ENCODE results near the gene GCLC.

GCLC gene

DNA sequence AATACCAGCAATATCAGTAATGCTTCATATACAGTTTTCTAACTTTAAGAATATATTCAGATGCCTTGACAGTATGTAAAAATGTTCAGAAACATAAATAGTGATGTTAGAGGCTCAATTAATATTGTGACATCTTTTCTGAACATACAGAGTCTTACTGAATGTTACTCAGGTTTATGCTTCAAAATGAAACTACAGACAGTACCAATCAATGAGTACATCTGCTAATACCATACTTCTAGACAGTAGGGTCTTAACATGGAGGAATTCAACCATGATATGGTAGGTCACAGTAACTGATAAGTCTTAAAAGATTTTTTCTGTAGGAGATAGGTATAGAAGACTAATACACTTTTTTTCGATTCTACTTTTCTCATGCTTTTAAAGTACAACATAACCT lies 8.3 kb downstream of the GCLC start:
- TF ChIP-seq, protein P1, sequence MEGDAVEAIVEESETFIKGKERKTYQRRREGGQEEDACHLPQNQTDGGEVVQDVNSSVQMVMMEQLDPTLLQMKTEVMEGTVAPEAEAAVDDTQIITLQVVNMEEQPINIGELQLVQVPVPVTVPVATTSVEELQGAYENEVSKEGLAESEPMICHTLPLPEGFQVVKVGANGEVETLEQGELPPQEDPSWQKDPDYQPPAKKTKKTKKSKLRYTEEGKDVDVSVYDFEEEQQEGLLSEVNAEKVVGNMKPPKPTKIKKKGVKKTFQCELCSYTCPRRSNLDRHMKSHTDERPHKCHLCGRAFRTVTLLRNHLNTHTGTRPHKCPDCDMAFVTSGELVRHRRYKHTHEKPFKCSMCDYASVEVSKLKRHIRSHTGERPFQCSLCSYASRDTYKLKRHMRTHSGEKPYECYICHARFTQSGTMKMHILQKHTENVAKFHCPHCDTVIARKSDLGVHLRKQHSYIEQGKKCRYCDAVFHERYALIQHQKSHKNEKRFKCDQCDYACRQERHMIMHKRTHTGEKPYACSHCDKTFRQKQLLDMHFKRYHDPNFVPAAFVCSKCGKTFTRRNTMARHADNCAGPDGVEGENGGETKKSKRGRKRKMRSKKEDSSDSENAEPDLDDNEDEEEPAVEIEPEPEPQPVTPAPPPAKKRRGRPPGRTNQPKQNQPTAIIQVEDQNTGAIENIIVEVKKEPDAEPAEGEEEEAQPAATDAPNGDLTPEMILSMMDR (IDR thresholded peaks at IDR 0.05; ENCODE audit: low read depth, low read length, missing control alignments) = no peak
- DNase-seq (ENCODE audit: extremely low read depth, low read depth) = no peak

DNA sequence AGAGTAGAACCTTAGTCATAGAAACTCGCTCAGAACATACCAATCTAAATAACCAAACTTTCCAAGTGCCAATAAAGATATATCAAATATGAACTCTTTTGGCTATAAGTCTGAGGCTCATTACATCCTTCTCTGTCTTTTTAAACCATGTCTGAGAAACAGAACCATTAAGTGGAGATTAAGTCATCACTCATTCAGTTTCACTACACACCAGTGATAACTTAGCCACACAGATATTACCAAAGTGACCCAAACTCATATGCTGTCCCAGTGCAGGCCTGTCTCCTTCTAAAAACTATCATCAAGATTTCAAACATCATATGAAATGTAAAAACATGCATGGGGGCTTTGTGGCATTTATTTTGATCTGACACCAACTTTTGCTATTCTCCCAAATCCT lies 12.0 kb downstream of the GCLC start:
- TF ChIP-seq, protein P1 (IDR thresholded peaks at IDR 0.05; ENCODE audit: low read depth, low read length, missing control alignments) = no peak
- H3K4me3 ChIP-seq (replicated peaks; ENCODE audit: low read depth, low read length) = no peak overlapping the region
- no peak for DNase-seq (ENCODE audit: extremely low read depth, low read depth)

More for the DNA sequence above, 8.3 kb downstream of the GCLC start:
- H3K4me3 ChIP-seq (replicated peaks; ENCODE audit: low read depth, low read length) = no peak overlapping the region

DNA sequence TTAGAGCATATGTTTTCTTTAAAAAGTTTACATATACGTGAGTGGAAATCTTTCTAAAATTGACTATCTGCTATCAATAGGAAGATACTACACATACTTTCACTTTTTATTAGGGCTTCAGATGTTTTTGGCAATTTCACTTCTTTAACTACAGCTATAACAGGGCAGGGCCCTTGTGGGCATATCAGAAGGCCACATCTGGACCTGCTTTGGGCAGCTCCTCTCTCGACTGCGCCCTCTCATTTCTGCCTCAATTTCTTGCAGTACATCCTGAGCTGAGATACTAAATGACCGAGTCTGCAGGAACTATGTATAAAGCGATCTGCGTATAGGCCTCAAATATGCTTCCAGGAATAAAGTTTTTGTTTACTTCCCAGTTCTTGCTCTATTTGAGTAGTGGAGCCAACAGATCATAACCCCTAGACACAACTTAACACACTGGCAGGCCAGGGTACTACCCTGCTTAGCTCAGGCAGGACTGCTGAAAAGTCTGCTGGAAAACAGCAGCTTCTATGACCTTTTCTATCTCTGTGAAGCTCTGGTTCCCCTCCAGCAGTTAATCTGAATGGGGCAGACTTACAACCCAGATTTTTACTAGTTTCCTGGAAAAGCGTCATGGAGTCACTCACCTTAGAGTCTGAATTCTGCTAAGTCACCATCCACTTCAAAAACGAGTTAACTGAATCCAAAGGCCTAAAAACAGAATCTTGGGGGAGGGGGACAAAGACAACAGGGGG lies 12.7 kb downstream of the GCLC start:
- TF ChIP-seq, protein P1 (IDR thresholded peaks at IDR 0.05; ENCODE audit: low read depth, low read length, missing control alignments) = no peak
- no peak for DNase-seq (ENCODE audit: extremely low read depth, low read depth)
- H3K4me3 ChIP-seq (replicated peaks; ENCODE audit: low read depth, low read length) = no peak overlapping the region

- no peak overlapping the region for H3K4me3 ChIP-seq (replicated peaks; ENCODE audit: low read depth, low read length)
- DNase-seq (ENCODE audit: extremely low read depth, low read depth) = no peak
- TF ChIP-seq, protein P1 (IDR thresholded peaks at IDR 0.05; ENCODE audit: low read depth, low read length, missing control alignments) = no peak
These were observed 14.0 kb downstream of the GCLC start for GRCh38 chr6:53530780-53531386.

GRCh38 chr6:53530346-53530745 lies 14.6 kb downstream of the GCLC start:
- DNase-seq (ENCODE audit: extremely low read depth, low read depth) = no peak
- TF ChIP-seq, protein P1 (IDR thresholded peaks at IDR 0.05; ENCODE audit: low read depth, low read length, missing control alignments) = no peak
- no peak overlapping the region for H3K4me3 ChIP-seq (replicated peaks; ENCODE audit: low read depth, low read length)

GRCh38 chr6:53529324-53530036 lies 15.4 kb downstream of the GCLC start:
- no peak overlapping the region for H3K4me3 ChIP-seq (replicated peaks; ENCODE audit: low read depth, low read length)
- DNase-seq (ENCODE audit: extremely low read depth, low read depth) = no peak
- TF ChIP-seq, protein P1 (IDR thresholded peaks at IDR 0.05; ENCODE audit: low read depth, low read length, missing control alignments) = no peak

All from HFF-Myc (cell line).